ENCODE results near the gene SERGEF. TPM values are rescaled to one million over a fixed set of nuclear protein-coding genes. Genes with fewer than 3 reads are reported as not detected.

The SERGEF gene
- total and polyA plus RNA-seq, 12 donors: 14.8 to 105 (median 19.9) TPM

DNA sequence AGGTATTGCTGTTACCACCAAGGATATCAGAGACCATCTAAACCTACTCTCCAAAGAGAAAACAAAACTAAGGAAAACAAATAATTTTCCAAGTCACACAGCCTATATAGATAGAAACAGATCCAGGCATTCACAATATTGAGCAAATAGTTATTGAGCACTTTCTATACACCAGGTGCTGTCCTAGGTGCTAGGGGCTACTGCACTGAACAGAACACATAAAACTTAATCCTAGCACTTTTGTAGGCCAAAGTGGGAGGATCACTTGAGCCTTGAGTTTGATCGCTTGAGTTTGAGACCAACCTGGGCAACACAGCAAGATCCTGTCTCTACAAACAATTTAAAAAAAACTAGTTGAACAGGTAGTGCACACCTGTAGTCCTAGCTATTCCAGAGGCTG, 44.6 kb downstream of the SERGEF start:
- Histone ChIP-seq H3K4me3 (no peak overlapping the region), H3K27me3 (no peaks in the 10 kb centered on the region), H3K36me3 (peaks cover 0 to 25% (median 0%) of the 10 kb centered on the region in 9 donors), H3K4me1 (peaks cover 0 to 3% (median 0%) of the 10 kb centered on the region in 9 donors), H3K27ac (no peak overlapping the region), H3K9me3 (peaks cover 0 to 7% (median 0%) of the 10 kb centered on the region in 11 donors)
- intact Hi-C loops (cut with DNase I): loop anchor here in 1 of 10 donors (10.0 kb wide), 1 partner anchor 103 kb away; no protein-coding TSS in a partner anchor
- WGBS, 2 donors: 98 to 100% methylated on average over 1 of the region's 1 CpG
- ATAC-seq (no peak), DNase-seq (no peak)
- TF ChIP-seq, protein P1, sequence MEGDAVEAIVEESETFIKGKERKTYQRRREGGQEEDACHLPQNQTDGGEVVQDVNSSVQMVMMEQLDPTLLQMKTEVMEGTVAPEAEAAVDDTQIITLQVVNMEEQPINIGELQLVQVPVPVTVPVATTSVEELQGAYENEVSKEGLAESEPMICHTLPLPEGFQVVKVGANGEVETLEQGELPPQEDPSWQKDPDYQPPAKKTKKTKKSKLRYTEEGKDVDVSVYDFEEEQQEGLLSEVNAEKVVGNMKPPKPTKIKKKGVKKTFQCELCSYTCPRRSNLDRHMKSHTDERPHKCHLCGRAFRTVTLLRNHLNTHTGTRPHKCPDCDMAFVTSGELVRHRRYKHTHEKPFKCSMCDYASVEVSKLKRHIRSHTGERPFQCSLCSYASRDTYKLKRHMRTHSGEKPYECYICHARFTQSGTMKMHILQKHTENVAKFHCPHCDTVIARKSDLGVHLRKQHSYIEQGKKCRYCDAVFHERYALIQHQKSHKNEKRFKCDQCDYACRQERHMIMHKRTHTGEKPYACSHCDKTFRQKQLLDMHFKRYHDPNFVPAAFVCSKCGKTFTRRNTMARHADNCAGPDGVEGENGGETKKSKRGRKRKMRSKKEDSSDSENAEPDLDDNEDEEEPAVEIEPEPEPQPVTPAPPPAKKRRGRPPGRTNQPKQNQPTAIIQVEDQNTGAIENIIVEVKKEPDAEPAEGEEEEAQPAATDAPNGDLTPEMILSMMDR (IDR thresholded peaks at IDR 0.05): no peak

DNA sequence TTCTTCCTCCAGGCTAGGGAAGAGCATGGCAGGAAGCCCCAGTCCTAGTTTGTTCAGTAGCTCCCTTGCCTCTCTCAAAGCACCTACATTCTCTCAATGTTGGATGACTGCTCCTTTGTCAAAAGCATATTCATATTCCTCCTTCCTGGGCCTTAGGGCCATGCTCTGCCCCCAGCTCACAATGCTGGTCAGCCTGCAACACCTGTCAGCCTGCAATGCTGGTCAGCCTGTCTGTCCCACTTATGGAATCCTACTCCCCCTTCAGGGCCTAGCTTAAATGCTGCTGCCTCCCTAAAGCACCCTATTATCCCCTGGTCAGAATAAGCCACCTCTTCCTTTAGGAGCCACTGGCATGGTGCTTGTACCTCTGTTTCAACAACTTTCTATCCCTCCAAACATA, 45.2 kb downstream of the SERGEF start:
- ATAC-seq (no peak), DNase-seq (no peak)
- H3K4me1 ChIP-seq: no peaks in the 10 kb centered on the region
- intact Hi-C loops (cut with DNase I): loop anchor here in 1 of 10 donors (10.0 kb wide), 1 partner anchor 103 kb away; no protein-coding TSS in a partner anchor
- TF ChIP-seq, protein P1 (IDR thresholded peaks at IDR 0.05): no peak
- H3K9me3 ChIP-seq: peaks cover 0 to 7% (median 0%) of the 10 kb centered on the region in 11 donors
- no peaks in the 10 kb centered on the region for H3K27me3 ChIP-seq
- H3K27ac ChIP-seq: no peak overlapping the region
- no peak overlapping the region for H3K4me3 ChIP-seq
- H3K36me3 ChIP-seq: peaks cover 0 to 25% (median 0%) of the 10 kb centered on the region in 9 donors

DNA sequence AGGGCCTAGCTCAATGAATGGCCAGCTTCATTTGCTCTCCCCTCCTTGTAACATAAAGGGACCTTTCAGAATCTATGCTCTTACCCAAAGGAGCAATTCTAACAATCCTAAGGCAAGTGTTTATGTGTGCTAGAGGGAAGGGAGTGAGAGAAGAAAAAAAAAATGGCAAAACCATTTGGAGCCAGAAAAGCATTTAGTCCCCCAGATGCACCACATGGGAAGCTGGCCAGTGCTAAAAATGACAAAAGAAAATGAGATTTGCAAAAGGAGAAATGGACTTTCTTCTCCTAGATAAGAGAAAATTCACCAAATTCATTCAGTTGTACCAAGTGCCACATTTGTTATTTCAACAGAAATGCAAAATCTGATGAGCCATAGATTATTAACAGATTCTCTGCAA, 52.8 kb downstream of the SERGEF start:
- Histone ChIP-seq H3K27me3 (no peaks in the 10 kb centered on the region), H3K36me3 (peaks cover 0 to 75% (median 4%) of the 10 kb centered on the region in 9 donors), H3K4me1 (peaks cover 0 to 4% (median under 1%) of the 10 kb centered on the region in 9 donors), H3K4me3 (no peak overlapping the region), H3K9me3 (no peaks in the 10 kb centered on the region), H3K27ac (no peak overlapping the region)
- intact Hi-C loops (cut with DNase I): loop anchor here in 2 of 10 donors (5.0 to 10.0 kb wide), 2 partner anchors 33 to 95 kb away; no protein-coding TSS in a partner anchor
- TF ChIP-seq, protein P1 (IDR thresholded peaks at IDR 0.05): no peak
- no peak for DNase-seq
- ATAC-seq: no peak

DNA sequence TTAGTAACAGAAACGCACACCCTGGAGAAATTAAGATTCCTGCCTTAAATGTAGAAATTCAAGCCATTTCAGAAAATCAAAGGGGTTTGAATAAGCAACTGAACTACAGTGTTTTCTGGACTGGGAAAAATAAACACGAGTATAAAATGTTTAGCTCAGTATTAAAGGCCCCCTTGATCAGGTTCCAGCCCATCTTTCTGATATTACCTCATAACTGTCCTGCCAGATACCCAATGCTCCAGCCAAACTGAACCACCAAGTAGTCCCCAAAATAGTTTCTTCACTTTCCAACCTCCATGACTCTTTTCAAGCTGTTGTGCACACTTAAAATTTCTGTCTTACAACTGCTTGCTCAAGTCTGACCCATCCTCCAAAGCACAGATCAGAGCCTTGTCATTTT, 54.4 kb downstream of the SERGEF start:
- intact Hi-C loops (cut with DNase I): no loop called here
- H3K36me3 ChIP-seq: peaks cover 0 to 89% (median 4%) of the 10 kb centered on the region in 9 donors
- no peak overlapping the region for H3K27ac ChIP-seq
- peaks cover 0 to 20% (median 10%) of the 10 kb centered on the region in 9 donors for H3K4me1 ChIP-seq
- ATAC-seq: no peak
- H3K4me3 ChIP-seq: no peak overlapping the region
- whole genome bisulfite sequencing, 2 donors: 81 to 89% methylated on average over 2 of the region's 2 CpGs
- no peaks in the 10 kb centered on the region for H3K27me3 ChIP-seq
- no peaks in the 10 kb centered on the region for H3K9me3 ChIP-seq
- TF ChIP-seq, protein P1 (IDR thresholded peaks at IDR 0.05): no peak
- DNase-seq: no peak

All from heart right ventricle (tissue), 16 donors.